Measurements from ENCODE around the gene CDC42BPB. TPM values are rescaled to one million over a fixed set of nuclear protein-coding genes. Genes with fewer than 3 reads are reported as not detected.
A peak's percentile ranks its signal among the peaks of the same experiment; 100 is the strongest.

Gene CDC42BPB
- total RNA-seq, 2 experiments from 2014 or later: 2.5 to 3.2 TPM

GRCh38 chr14:102925646-102926045 is 131.7 kb downstream of the CDC42BPB start:
- Mint-ChIP-seq H3K9me3 (no peaks in the 10 kb centered on the region), H3K27me3 (ENCODE audit: low read depth) (peaks cover 29% of the 10 kb centered on the region), H3K4me1 (ENCODE audit: low read depth) (peaks cover 11% of the 10 kb centered on the region), H3K4me3 (no peak overlapping the region), H3K27ac (no peak overlapping the region), H3K36me3 (ENCODE audit: low read depth) (no peaks in the 10 kb centered on the region)
- no peak for DNase-seq
- CTCF ChIA-PET: no interaction called here
- intact Hi-C loops (cut with micrococcal nuclease): no loop called here

GRCh38 chr14:102924632-102925588 is 132.4 kb downstream of the CDC42BPB start:
- no peak overlapping the region for H3K4me3 Mint-ChIP-seq
- peaks cover 11% of the 10 kb centered on the region for H3K4me1 Mint-ChIP-seq (ENCODE audit: low read depth)
- H3K9me3 Mint-ChIP-seq: no peaks in the 10 kb centered on the region
- CTCF ChIA-PET: interaction anchor here (1.1 kb wide), 1 partner anchor 230 kb away, joined by 5 read pairs; no protein-coding TSS in a partner anchor
- DNase-seq: no peak
- intact Hi-C loops (cut with micrococcal nuclease): no loop called here
- H3K27me3 Mint-ChIP-seq (ENCODE audit: low read depth): peaks cover 28% of the 10 kb centered on the region
- no peak overlapping the region for H3K27ac Mint-ChIP-seq
- H3K36me3 Mint-ChIP-seq (ENCODE audit: low read depth): no peaks in the 10 kb centered on the region

GRCh38 chr14:102923925-102924486 is 133.3 kb downstream of the CDC42BPB start:
- CTCF ChIA-PET: interaction anchor here (1.1 kb wide), 1 partner anchor 229 kb away, joined by 5 read pairs; no protein-coding TSS in a partner anchor
- Mint-ChIP-seq H3K36me3 (ENCODE audit: low read depth) (no peaks in the 10 kb centered on the region), H3K27ac (no peak overlapping the region)

GRCh38 chr14:102923201-102923924 is 134.0 kb downstream of the CDC42BPB start:
- Mint-ChIP-seq H3K4me3 (peak overlapping the region; percentile 37), H3K27ac (no peak overlapping the region), H3K36me3 (ENCODE audit: low read depth) (no peaks in the 10 kb centered on the region), H3K4me1 (ENCODE audit: low read depth) (peaks cover 7% of the 10 kb centered on the region), H3K9me3 (no peaks in the 10 kb centered on the region), H3K27me3 (ENCODE audit: low read depth) (peaks cover 23% of the 10 kb centered on the region)
- CTCF ChIA-PET: interaction anchor here (1.1 kb wide), 1 partner anchor 229 kb away, joined by 5 read pairs; no protein-coding TSS in a partner anchor
- intact Hi-C loops (cut with micrococcal nuclease): no loop called here
- DNase-seq: no peak

More at GRCh38 chr14:102923925-102924486, 133.3 kb downstream of the CDC42BPB start:
- Mint-ChIP-seq H3K4me1 (ENCODE audit: low read depth) (peaks cover 11% of the 10 kb centered on the region), H3K9me3 (no peaks in the 10 kb centered on the region), H3K27me3 (ENCODE audit: low read depth) (peaks cover 28% of the 10 kb centered on the region), H3K4me3 (no peak overlapping the region)
- intact Hi-C loops (cut with micrococcal nuclease): no loop called here
- DNase-seq: no peak

GRCh38 chr14:102922490-102923200 is 134.7 kb downstream of the CDC42BPB start, which contains the start of gene AMN:
TSS of gene AMN (plus strand) at chr14:102922663. CDS start at chr14:102922689, 26 bp downstream.
- intact Hi-C loops (cut with micrococcal nuclease): no loop called here
- Mint-ChIP-seq H3K4me1 (ENCODE audit: low read depth) (peaks cover 5% of the 10 kb centered on the region), H3K27me3 (ENCODE audit: low read depth) (peaks cover 20% of the 10 kb centered on the region), H3K27ac (no peak within 1 kb of the TSS), H3K36me3 (ENCODE audit: low read depth) (no peaks in the 10 kb centered on the region), H3K9me3 (no peaks in the 10 kb centered on the region), H3K4me3 (peak within 1 kb of the TSS; percentile 37)
- CTCF ChIA-PET: no interaction called here
- peak; percentile 32 for DNase-seq

GRCh38 chr14:102920998-102921304 is 136.4 kb downstream of the CDC42BPB start:
- Mint-ChIP-seq H3K27me3 (ENCODE audit: low read depth) (peaks cover 9% of the 10 kb centered on the region), H3K36me3 (ENCODE audit: low read depth) (no peaks in the 10 kb centered on the region), H3K9me3 (no peaks in the 10 kb centered on the region), H3K4me3 (no peak overlapping the region), H3K4me1 (ENCODE audit: low read depth) (peaks cover 5% of the 10 kb centered on the region), H3K27ac (no peak overlapping the region)
- DNase-seq: no peak
- CTCF ChIA-PET: no interaction called here
- intact Hi-C loops (cut with micrococcal nuclease): no loop called here

GRCh38 chr14:102920273-102920997 is 136.9 kb downstream of the CDC42BPB start:
- CTCF ChIA-PET: no interaction called here
- intact Hi-C loops (cut with micrococcal nuclease): no loop called here
- H3K27me3 Mint-ChIP-seq (ENCODE audit: low read depth): peaks cover 7% of the 10 kb centered on the region
- H3K4me3 Mint-ChIP-seq: no peak overlapping the region
- H3K9me3 Mint-ChIP-seq: no peaks in the 10 kb centered on the region
- H3K27ac Mint-ChIP-seq: no peak overlapping the region
- no peak for DNase-seq
- no peaks in the 10 kb centered on the region for H3K36me3 Mint-ChIP-seq (ENCODE audit: low read depth)
- H3K4me1 Mint-ChIP-seq (ENCODE audit: low read depth): peaks cover 5% of the 10 kb centered on the region

GRCh38 chr14:102918438-102918837 is 138.9 kb downstream of the CDC42BPB start:
- Mint-ChIP-seq H3K27me3 (ENCODE audit: low read depth) (peaks cover 2% of the 10 kb centered on the region), H3K4me1 (ENCODE audit: low read depth) (peaks cover 2% of the 10 kb centered on the region), H3K9me3 (no peaks in the 10 kb centered on the region), H3K27ac (no peak overlapping the region), H3K4me3 (no peak overlapping the region), H3K36me3 (ENCODE audit: low read depth) (no peaks in the 10 kb centered on the region)
- intact Hi-C loops (cut with micrococcal nuclease): loop anchor here (1.0 to 2.0 kb wide), 3 partner anchors 143 to 394 kb away; no protein-coding TSS in a partner anchor
- CTCF ChIA-PET: interaction anchor here (0.7 to 1.0 kb wide), 3 partner anchors 72 to 224 kb away, joined by 3 to 7 read pairs (median 4); no protein-coding TSS in a partner anchor
- DNase-seq: no peak

- no peaks in the 10 kb centered on the region for H3K36me3 Mint-ChIP-seq (ENCODE audit: low read depth)
- peak; percentile 80 for DNase-seq
- H3K27me3 Mint-ChIP-seq (ENCODE audit: low read depth): no peaks in the 10 kb centered on the region
- CTCF ChIA-PET: interaction anchor here (0.7 to 1.0 kb wide), 4 partner anchors 71 to 224 kb away, joined by 3 to 7 read pairs (median 4); no protein-coding TSS in a partner anchor
- H3K27ac Mint-ChIP-seq: no peak overlapping the region
- H3K4me1 Mint-ChIP-seq (ENCODE audit: low read depth): no peaks in the 10 kb centered on the region
- no peaks in the 10 kb centered on the region for H3K9me3 Mint-ChIP-seq
- H3K4me3 Mint-ChIP-seq: no peak overlapping the region
- intact Hi-C loops (cut with micrococcal nuclease): loop anchor here (1.0 to 2.0 kb wide), 3 partner anchors 142 to 393 kb away; no protein-coding TSS in a partner anchor
These were observed 139.7 kb downstream of the CDC42BPB start for GRCh38 chr14:102917469-102918211.

- Mint-ChIP-seq H3K27ac (no peak overlapping the region), H3K9me3 (no peaks in the 10 kb centered on the region), H3K4me3 (no peak overlapping the region), H3K36me3 (ENCODE audit: low read depth) (no peaks in the 10 kb centered on the region), H3K27me3 (ENCODE audit: low read depth) (no peaks in the 10 kb centered on the region), H3K4me1 (ENCODE audit: low read depth) (no peaks in the 10 kb centered on the region)
- no peak for DNase-seq
- intact Hi-C loops (cut with micrococcal nuclease): no loop called here
- CTCF ChIA-PET: interaction anchor here (0.9 kb wide), 1 partner anchor 223 kb away, joined by 3 read pairs; no protein-coding TSS in a partner anchor
These were observed 140.3 kb downstream of the CDC42BPB start for GRCh38 chr14:102917056-102917385.
